Activated CD8-positive, alpha-beta T cell treated with anti-CD3 and anti-CD28 coated beads for 36 hours (primary cell): ENCODE results near the gene RAB3GAP1. TPM values are rescaled to one million over a fixed set of nuclear protein-coding genes. Genes with fewer than 3 reads are reported as not detected.

ENCODE experiments used
- ATAC-seq: fragments of 200-7000 bp; cut with Tn5 transposase; one replicate; pipeline ENCODE4 v1.10.0; 2021; ENCODE audit warnings: mild to moderate bottlenecking, moderate library complexity
- CTCF ChIA-PET: fragments of 350-600 bp; sonication (Branson Sonifier 250); formaldehyde crosslinking; loops from one replicate; lab custom pipeline; 2021; ENCODE audit warnings: antibody characterized with exemption; lab: Charles Lee
- POLR2A ChIA-PET: fragments of 350-600 bp; sonication (Branson Sonifier 250); formaldehyde crosslinking; loops from one replicate; lab custom pipeline; 2021; ENCODE audit warnings: antibody characterized with exemption; lab: Charles Lee
- DNase-seq: peaks from one replicate; pipeline ENCODE4 v3.0.0-alpha.2; 2020
- H3K27ac Mint-ChIP-seq: one replicate; pipeline ENCODE4 v1.8.0; 2021; ENCODE audit warnings: mild to moderate bottlenecking, mixed read lengths
- H3K27me3 Mint-ChIP-seq: one replicate; pipeline ENCODE4 v1.8.0; 2021; ENCODE audit warnings: mixed read lengths
- H3K36me3 Mint-ChIP-seq: one replicate; pipeline ENCODE4 v1.8.0; 2021; ENCODE audit warnings: low read depth, mixed read lengths
- H3K4me1 Mint-ChIP-seq: one replicate; pipeline ENCODE4 v1.8.0; 2021; ENCODE audit warnings: low read depth, mixed read lengths
- H3K4me3 Mint-ChIP-seq: one replicate; pipeline ENCODE4 v1.8.0; 2021; ENCODE audit warnings: mild to moderate bottlenecking, moderate library complexity, mixed read lengths
- H3K9me3 Mint-ChIP-seq: one replicate; pipeline ENCODE4 v1.8.0; 2021; ENCODE audit warnings: mixed read lengths
- intact Hi-C: fragments of 100-400 bp; cut with micrococcal nuclease; formaldehyde crosslinking; loops from one replicate; pipeline ENCODE4 v1.10.0; 2022
- total RNA-seq, 2 experiments: library from RNA; stranded (reverse); gene quantifications; one replicate each; pipeline ENCODE4 v1.2.3, GENCODE V29; 2021
- TF ChIP-seq, protein P1 (sequence below): fragments of 200-600 bp; IDR thresholded peaks from one replicate; pipeline ENCODE4 v1.8.0; 2022; ENCODE audit warnings: antibody characterized with exemption, mild to moderate bottlenecking

The RAB3GAP1 gene
- total RNA-seq = 10 to 100 TPM; 24.7 to 25.6 TPM

DNA sequence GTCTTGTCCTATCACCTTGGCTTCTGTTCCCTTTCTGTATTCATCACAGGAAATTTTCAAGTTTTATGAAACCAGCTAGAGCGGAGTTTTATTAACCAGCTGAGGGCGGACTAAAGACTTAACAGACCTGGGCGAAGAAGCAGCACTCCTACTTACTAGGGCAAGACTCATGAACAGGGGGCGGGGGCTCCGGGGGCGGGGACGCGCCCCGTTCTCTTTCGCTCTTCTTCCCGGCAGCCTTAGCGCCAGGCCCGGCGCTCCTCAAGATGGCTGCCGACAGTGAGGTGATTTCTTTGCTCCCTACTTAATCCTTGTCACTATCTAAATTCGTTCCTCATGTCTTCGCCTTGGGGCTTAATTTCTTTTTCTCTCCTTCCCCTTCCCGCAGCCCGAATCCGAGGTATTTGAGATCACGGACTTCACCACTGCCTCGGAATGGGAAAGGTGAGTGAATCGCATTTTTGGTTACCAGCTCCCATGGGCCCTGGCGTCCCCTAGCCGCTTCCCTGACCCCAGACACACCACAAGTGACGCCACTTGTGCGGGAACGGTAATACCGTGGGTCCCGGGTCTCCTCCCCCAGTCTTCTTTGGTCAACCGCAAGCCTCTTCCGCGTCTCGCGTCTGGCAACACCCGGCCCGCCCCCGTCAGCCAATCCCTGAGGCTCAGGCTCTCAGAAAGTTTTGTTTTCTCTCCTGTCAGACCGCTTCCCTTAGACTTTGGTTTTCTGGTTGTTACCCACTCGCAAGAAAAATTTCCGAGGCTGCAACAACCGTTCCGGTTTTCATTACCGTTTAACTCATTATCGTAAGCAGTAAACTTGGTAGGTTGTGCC is at the start of gene RAB3GAP1:
Gene RAB3GAP1 (plus strand): TSS at position 251 of the 835 bp plus-strand sequence. CDS start 16 bp downstream, at position 267.
- Mint-ChIP-seq H3K27ac (peak within 1 kb of the TSS; percentile 100), H3K4me3 (peak within 1 kb of the TSS; percentile 94), H3K4me1 (peaks cover 34% of the 10 kb centered on the region), H3K9me3 (no peaks in the 10 kb centered on the region), H3K27me3 (no peaks in the 10 kb centered on the region), H3K36me3 (peaks cover 19% of the 10 kb centered on the region)
- DNase-seq (peak; percentile 96), ATAC-seq (peak; percentile 82)
- ChIA-PET POLR2A (interaction anchor here (0.6 to 1.0 kb wide), 5 partner anchors 15 to 135 kb away, joined by 3 read pairs; partner anchors contain the start of gene CCNT2), CTCF (interaction anchor here (1.0 to 1.3 kb wide), 5 partner anchors 10 to 479 kb away, joined by 3 to 4 read pairs (median 3); partner anchors contain the start of gene ZRANB3)
- TF ChIP-seq, protein P1, sequence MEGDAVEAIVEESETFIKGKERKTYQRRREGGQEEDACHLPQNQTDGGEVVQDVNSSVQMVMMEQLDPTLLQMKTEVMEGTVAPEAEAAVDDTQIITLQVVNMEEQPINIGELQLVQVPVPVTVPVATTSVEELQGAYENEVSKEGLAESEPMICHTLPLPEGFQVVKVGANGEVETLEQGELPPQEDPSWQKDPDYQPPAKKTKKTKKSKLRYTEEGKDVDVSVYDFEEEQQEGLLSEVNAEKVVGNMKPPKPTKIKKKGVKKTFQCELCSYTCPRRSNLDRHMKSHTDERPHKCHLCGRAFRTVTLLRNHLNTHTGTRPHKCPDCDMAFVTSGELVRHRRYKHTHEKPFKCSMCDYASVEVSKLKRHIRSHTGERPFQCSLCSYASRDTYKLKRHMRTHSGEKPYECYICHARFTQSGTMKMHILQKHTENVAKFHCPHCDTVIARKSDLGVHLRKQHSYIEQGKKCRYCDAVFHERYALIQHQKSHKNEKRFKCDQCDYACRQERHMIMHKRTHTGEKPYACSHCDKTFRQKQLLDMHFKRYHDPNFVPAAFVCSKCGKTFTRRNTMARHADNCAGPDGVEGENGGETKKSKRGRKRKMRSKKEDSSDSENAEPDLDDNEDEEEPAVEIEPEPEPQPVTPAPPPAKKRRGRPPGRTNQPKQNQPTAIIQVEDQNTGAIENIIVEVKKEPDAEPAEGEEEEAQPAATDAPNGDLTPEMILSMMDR = no peak
- intact Hi-C loops = loop anchor here (2.0 kb wide), 1 partner anchor 133 kb away; the partner anchor contains the start of gene CCNT2

DNA sequence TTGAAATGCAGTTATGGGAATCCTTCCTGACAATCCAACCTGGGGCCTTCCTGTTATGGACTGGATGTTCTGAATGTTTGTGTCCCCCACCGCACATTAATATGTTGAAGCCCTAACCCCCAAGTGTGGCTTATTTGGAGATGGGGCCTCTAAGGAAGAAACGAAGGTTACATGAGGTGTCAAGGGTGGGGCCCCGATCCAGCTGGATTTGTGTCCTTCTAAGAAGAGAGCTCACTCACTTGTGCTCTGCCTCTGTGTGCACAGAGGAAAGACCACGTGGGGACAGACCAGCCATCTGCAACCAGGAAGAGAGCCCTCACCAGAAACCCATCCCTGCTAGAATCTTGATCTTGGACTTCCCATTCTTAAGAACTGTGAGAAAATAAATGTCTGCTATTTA is 49.3 kb upstream of the RAB3GAP1 start:
- no peaks in the 10 kb centered on the region for H3K36me3 Mint-ChIP-seq
- H3K4me3 Mint-ChIP-seq = no peak overlapping the region
- ChIA-PET CTCF (interaction anchor here (1.8 to 2.0 kb wide), 2 partner anchors 14 to 601 kb away, joined by 10 to 15 read pairs; no protein-coding TSS in a partner anchor), POLR2A (no interaction called here)
- peaks cover 5% of the 10 kb centered on the region for H3K4me1 Mint-ChIP-seq
- intact Hi-C loops = loop anchor here (5.0 to 10.0 kb wide), 2 partner anchors 472 to 704 kb away; no protein-coding TSS in a partner anchor
- ATAC-seq (no peak), DNase-seq (no peak)
- peaks cover 8% of the 10 kb centered on the region for H3K27me3 Mint-ChIP-seq
- no peak overlapping the region for H3K27ac Mint-ChIP-seq
- TF ChIP-seq, protein P1 = no peak
- no peaks in the 10 kb centered on the region for H3K9me3 Mint-ChIP-seq

DNA sequence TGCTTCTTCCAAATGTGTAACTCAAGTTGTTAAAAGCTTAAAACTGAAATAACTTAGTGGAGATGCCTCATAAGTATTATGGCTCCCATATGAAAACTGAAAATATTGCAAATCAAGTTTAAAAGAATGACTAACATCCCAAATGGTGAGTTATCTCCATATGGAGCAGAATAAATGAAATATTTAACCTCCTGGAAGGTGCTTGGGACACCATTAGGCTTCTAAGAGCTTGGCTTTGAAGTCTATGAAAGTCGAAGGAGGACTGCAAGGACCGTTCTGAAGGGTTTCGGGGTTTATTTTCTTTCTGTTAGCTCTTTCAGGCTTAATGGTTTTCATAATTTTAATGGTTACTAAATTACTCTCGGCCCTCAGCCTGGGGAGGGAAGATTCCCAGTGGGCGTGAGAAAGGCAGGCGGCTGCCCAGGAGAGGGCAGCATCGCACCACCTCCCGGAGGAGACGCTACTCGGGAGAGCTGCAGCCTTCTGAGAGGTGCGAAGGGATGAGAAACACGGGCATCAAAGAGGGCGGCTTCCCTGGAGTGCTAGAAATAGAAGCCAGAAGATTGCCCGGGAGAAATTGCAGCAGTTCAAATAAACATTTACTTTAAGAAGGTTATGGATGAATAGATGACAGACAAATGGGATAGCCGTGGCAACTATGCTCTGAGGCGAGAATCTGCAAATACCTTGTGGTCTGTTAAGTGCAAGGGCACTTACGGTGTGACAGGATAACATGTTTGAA is 47.9 kb upstream of the RAB3GAP1 start:
- peaks cover 8% of the 10 kb centered on the region for H3K27me3 Mint-ChIP-seq
- no peaks in the 10 kb centered on the region for H3K36me3 Mint-ChIP-seq
- ATAC-seq (peak; percentile 96), DNase-seq (peak; percentile 79)
- intact Hi-C loops = loop anchor here (5.0 to 10.0 kb wide), 2 partner anchors 471 to 703 kb away; no protein-coding TSS in a partner anchor
- no peak overlapping the region for H3K27ac Mint-ChIP-seq
- no peaks in the 10 kb centered on the region for H3K9me3 Mint-ChIP-seq
- no peak overlapping the region for H3K4me3 Mint-ChIP-seq
- H3K4me1 Mint-ChIP-seq = peaks cover 5% of the 10 kb centered on the region
- CTCF ChIA-PET = interaction anchor here (0.6 to 3.6 kb wide), 73 partner anchors 9 to 794 kb away, joined by 3 to 79 read pairs (median 4); partner anchors contain the start of genes R3HDM1, UBXN4 and ZRANB3
- TF ChIP-seq, protein P1 = peak; percentile 94
- POLR2A ChIA-PET = interaction anchor here (0.6 kb wide), 1 partner anchor 760 kb away, joined by 3 read pairs; no protein-coding TSS in a partner anchor

DNA sequence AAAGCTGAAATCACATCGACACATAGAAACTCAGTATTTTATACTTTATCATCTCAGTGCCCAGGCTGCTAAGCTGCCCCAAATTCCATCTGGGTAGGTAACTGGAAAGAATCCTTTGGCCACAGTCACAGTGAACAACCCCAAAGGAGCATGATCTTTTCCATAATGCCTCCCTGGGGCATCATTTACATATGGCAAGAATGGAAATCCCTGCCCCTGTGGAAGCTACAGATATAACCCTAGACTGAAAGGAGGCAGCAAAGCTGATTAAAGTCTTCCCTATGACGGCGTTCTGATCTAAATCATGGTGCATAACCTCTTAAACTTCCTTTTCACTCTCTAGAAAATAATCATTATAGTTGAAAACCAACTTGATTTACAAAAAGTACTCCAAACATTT is 46.3 kb upstream of the RAB3GAP1 start:
- DNase-seq = no peak
- POLR2A ChIA-PET = no interaction called here

More for the DNA sequence above, 46.3 kb upstream of the RAB3GAP1 start:
- no peak overlapping the region for H3K4me3 Mint-ChIP-seq
- H3K36me3 Mint-ChIP-seq = no peaks in the 10 kb centered on the region
- no peak overlapping the region for H3K27ac Mint-ChIP-seq
- CTCF ChIA-PET = interaction anchor here (1.2 to 3.6 kb wide), 6 partner anchors 11 to 778 kb away, joined by 3 to 79 read pairs (median 8); partner anchors contain the start of gene RAB3GAP1
- intact Hi-C loops = loop anchor here (10.0 kb wide), 1 partner anchor 469 kb away; no protein-coding TSS in a partner anchor
- peaks cover 8% of the 10 kb centered on the region for H3K4me1 Mint-ChIP-seq
- no peak for ATAC-seq
- TF ChIP-seq, protein P1 = no peak
- no peaks in the 10 kb centered on the region for H3K9me3 Mint-ChIP-seq
- peaks cover 8% of the 10 kb centered on the region for H3K27me3 Mint-ChIP-seq
